Naive B cell (primary cell): ENCODE measurements around the gene ZNF571. TPM values are rescaled to one million over a fixed set of nuclear protein-coding genes. Genes with fewer than 3 reads are reported as not detected.

ENCODE experiments used
- polyA plus RNA-seq, 6 donors: library from polyadenylated mRNA; unstranded; fragments of 300-500 nt; fragmentation: Illumina TruSeq; gene quantifications; one replicate each; pipeline ENCODE4 v1.2.3, GENCODE V29; 2021; ENCODE audit warnings: low read depth in 6 of 6

The ZNF571 gene
- polyA plus RNA-seq, 6 donors from 2014 or later: 4.3 to 11.4 (median 8.7) TPM

Other genes with a start within 250 kb of the ZNF571 start
- 10 to 100 TPM in 3 of 6 donors, 1 to 10 TPM in 3; 7.5 to 16.7 (median 11.0) TPM for gene ZNF527, start 223.7 kb downstream of the ZNF571 start, polyA plus RNA-seq
- 1 to 10 TPM; 4.4 to 8.1 (median 5.5) TPM for gene ZNF569, start 127.3 kb downstream of the ZNF571 start, polyA plus RNA-seq
- gene ZNF570, start 125.4 kb downstream of the ZNF571 start, polyA plus RNA-seq: 1 to 10 TPM; 2.1 to 5.9 (median 3.5) TPM
- gene ZNF793, start 87.9 kb downstream of the ZNF571 start, polyA plus RNA-seq: 1 to 10 TPM; 2.0 to 3.2 (median 2.9) TPM
- gene ZNF540, start 84 bp upstream of the ZNF571 start, polyA plus RNA-seq: 1 to 10 TPM; 3.5 to 9.5 (median 5.6) TPM
- gene ZFP30, start 60.7 kb upstream of the ZNF571 start, polyA plus RNA-seq: 1 to 10 TPM in 5 of 6 donors, not detected in 1; 1.9 to 3.6 (median 2.6) TPM
- 1 to 10 TPM; 4.2 to 9.9 (median 6.6) TPM for gene ZNF607, start 125.0 kb upstream of the ZNF571 start, polyA plus RNA-seq
- gene ZNF573, start 184.8 kb upstream of the ZNF571 start, polyA plus RNA-seq: 10 to 100 TPM in 4 of 6 donors, 1 to 10 TPM in 2; 4.3 to 17.0 (median 14.8) TPM